Tibial artery (tissue), 4 donors: ENCODE data around the gene WAC.

Source experiments
- DNase-seq, 2 donors: peaks; one replicate each; pipeline ENCODE4 v3.0.0-alpha.2; 2019
- H3K27ac ChIP-seq, 2 donors: fragments of 200-600 bp; sonication (generic) in 1 of 2; 1 replicate in 1 of 2; 2 replicates in 1 of 2; pipeline ENCODE4 v1.5.1; 2018 to 2019; ENCODE audit warnings: mild to moderate bottlenecking in 1 of 2
- H3K27me3 ChIP-seq, 2 donors: fragments of 200-600 bp; sonication (generic) in 1 of 2; one replicate each; pipeline versions ENCODE4 v1.5.1 to v1.6.0; 2016 to 2019
- H3K36me3 ChIP-seq, 3 donors: fragments of 200-600 bp; sonication (generic) in 2 of 3; one replicate each; pipeline ENCODE4 v1.5.1; 2016 to 2019; ENCODE audit warnings: mild to moderate bottlenecking in 2 of 3
- H3K4me1 ChIP-seq, 4 donors: fragments of 200-600 bp; sonication (generic) in 2 of 4; 1 replicate in 3 of 4; 2 replicates in 1 of 4; pipeline ENCODE4 v1.5.1; 2016 to 2019
- H3K4me3 ChIP-seq, 2 donors: fragments of 200-600 bp; sonication (generic) in 1 of 2; 1 replicate in 1 of 2; 2 replicates in 1 of 2; pipeline ENCODE4 v1.5.1; 2018 to 2019; ENCODE audit warnings: mild to moderate bottlenecking in 2 of 2
- H3K9me3 ChIP-seq, 3 donors: fragments of 200-600 bp; sonication (generic) in 1 of 3; one replicate each; pipeline ENCODE4 v1.5.1; 2016 to 2019
- intact Hi-C: fragments of 100-400 bp; cut with DNase I; formaldehyde crosslinking; loops from one replicate; pipeline ENCODE4 v1.15.0; 2023; ENCODE audit warnings: low total_unique reads
- TF ChIP-seq, protein P1 (sequence below), 2 experiments: fragments of 200-600 bp in 1 of 2; fragments of 450-650 bp in 1 of 2; IDR thresholded peaks; one replicate each; pipeline ENCODE4 v1.5.1; 2017 to 2019; ENCODE audit warnings: antibody characterized with exemption in 2 of 2, mild to moderate bottlenecking in 1 of 2, moderate library complexity in 1 of 2

Gene WAC

GRCh38 chr10:28523725-28524252 lies 9.1 kb upstream of the WAC start:
- H3K4me3 ChIP-seq, result no peak overlapping the region
- H3K9me3 ChIP-seq, result peaks cover 0 to 7% (median 4%) of the 10 kb centered on the region in 3 donors
- H3K36me3 ChIP-seq, result peaks cover 23 to 24% (median 23%) of the 10 kb centered on the region in 3 donors
- TF ChIP-seq, protein P1, sequence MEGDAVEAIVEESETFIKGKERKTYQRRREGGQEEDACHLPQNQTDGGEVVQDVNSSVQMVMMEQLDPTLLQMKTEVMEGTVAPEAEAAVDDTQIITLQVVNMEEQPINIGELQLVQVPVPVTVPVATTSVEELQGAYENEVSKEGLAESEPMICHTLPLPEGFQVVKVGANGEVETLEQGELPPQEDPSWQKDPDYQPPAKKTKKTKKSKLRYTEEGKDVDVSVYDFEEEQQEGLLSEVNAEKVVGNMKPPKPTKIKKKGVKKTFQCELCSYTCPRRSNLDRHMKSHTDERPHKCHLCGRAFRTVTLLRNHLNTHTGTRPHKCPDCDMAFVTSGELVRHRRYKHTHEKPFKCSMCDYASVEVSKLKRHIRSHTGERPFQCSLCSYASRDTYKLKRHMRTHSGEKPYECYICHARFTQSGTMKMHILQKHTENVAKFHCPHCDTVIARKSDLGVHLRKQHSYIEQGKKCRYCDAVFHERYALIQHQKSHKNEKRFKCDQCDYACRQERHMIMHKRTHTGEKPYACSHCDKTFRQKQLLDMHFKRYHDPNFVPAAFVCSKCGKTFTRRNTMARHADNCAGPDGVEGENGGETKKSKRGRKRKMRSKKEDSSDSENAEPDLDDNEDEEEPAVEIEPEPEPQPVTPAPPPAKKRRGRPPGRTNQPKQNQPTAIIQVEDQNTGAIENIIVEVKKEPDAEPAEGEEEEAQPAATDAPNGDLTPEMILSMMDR (IDR thresholded peaks at IDR 0.05), result no peak
- intact Hi-C loops, result no loop called here
- no peak overlapping the region for H3K27ac ChIP-seq
- DNase-seq, result no peak
- no peaks in the 10 kb centered on the region for H3K4me1 ChIP-seq
- no peaks in the 10 kb centered on the region for H3K27me3 ChIP-seq

- Histone ChIP-seq H3K4me3 (no peak overlapping the region), H3K9me3 (no peaks in the 10 kb centered on the region), H3K4me1 (peaks cover 0 to 34% (median 19%) of the 10 kb centered on the region in 4 donors), H3K27me3 (no peaks in the 10 kb centered on the region), H3K27ac (no peak overlapping the region), H3K36me3 (peaks cover 7 to 13% (median 7%) of the 10 kb centered on the region in 3 donors)
- TF ChIP-seq, protein P1 (IDR thresholded peaks at IDR 0.05), result no peak
- DNase-seq, result no peak
- intact Hi-C loops, result no loop called here
Observed at GRCh38 chr10:28530751-28531150, 2.2 kb upstream of the WAC start.

GRCh38 chr10:28533186-28533564 lies 257 bp downstream of the WAC start:
- Histone ChIP-seq H3K27me3 (no peaks in the 10 kb centered on the region), H3K36me3 (peaks cover 29 to 31% (median 30%) of the 10 kb centered on the region in 3 donors), H3K9me3 (no peaks in the 10 kb centered on the region), H3K4me1 (peaks cover 0 to 55% (median 26%) of the 10 kb centered on the region in 4 donors), H3K4me3 (peak overlapping the region; percentile 93 to 100), H3K27ac (peak overlapping the region; percentile 96 to 99)
- TF ChIP-seq, protein P1 (IDR thresholded peaks at IDR 0.05), result no peak
- intact Hi-C loops, result no loop called here
- DNase-seq, result no peak

GRCh38 chr10:28533571-28534304 lies 820 bp downstream of the WAC start:
- Histone ChIP-seq H3K36me3 (peaks cover 35 to 36% (median 35%) of the 10 kb centered on the region in 3 donors), H3K4me1 (peaks cover 0 to 55% (median 26%) of the 10 kb centered on the region in 4 donors), H3K27me3 (no peaks in the 10 kb centered on the region), H3K4me3 (peak overlapping the region; percentile 93 to 100), H3K27ac (peak overlapping the region; percentile 96 to 99), H3K9me3 (no peaks in the 10 kb centered on the region)
- peak; percentile 73 to 84 for DNase-seq
- TF ChIP-seq, protein P1 (IDR thresholded peaks at IDR 0.05), result no peak
- intact Hi-C loops, result no loop called here

DNA sequence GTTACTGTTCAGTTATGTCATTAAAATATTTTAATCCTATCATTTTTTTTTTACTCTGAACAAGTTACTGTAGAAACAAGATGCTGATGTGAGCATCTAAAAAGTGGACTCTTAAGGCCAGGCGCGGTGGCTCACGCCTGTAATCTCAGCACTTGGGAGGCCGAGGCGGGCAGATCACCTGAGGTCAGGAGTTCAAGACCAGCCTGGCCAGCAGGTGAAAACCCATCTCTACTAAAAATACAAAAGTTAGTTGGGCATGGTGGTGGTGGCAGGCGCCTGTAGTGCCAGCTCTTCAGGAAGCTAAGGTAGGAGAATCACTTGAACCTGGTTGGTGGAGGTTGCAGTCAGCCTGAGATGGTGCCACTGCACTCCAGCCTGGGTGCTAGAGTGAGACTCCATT lies 2.9 kb downstream of the WAC start:
- Histone ChIP-seq H3K4me3 (no peak overlapping the region), H3K4me1 (peaks cover 0 to 54% (median 22%) of the 10 kb centered on the region in 4 donors), H3K27ac (no peak overlapping the region), H3K27me3 (no peaks in the 10 kb centered on the region), H3K9me3 (no peaks in the 10 kb centered on the region), H3K36me3 (peaks cover 44 to 52% (median 47%) of the 10 kb centered on the region in 3 donors)
- TF ChIP-seq, protein P1 (IDR thresholded peaks at IDR 0.05), result no peak
- no peak for DNase-seq
- intact Hi-C loops, result no loop called here
